HepG2 (cell line): ENCODE results near the gene RHOT2. TPM values are rescaled to one million over a fixed set of nuclear protein-coding genes. Genes with fewer than 3 reads are reported as not detected.
A peak's percentile ranks its signal among the peaks of the same experiment; 100 is the strongest.

Experiments
- FOXA1 ChIP-seq, 2 experiments: fragments of 450-650 bp in 1 of 2; sonication (generic) in 1 of 2; formaldehyde crosslinking in 1 of 2; IDR thresholded peaks; 2 replicates each; pipeline versions ENCODE4 v1.4.0 to v1.6.1; 2016 to 2020; ENCODE audit warnings: missing genetic modification reagents in 1 of 2
- HOXA5 ChIP-seq: sonication (generic); formaldehyde crosslinking; IDR thresholded peaks from 2 replicates; pipeline ENCODE4 v1.4.0; 2020; ENCODE audit warnings: missing genetic modification reagents
- MXI1 ChIP-seq: IDR thresholded peaks from 3 replicates; pipeline ENCODE4 v1.6.1; 2012; ENCODE audit warnings: low read depth, low read length, inconsistent platforms, borderline replicate concordance
- MYNN ChIP-seq: sonication (generic); formaldehyde crosslinking; IDR thresholded peaks from 2 replicates; pipeline ENCODE4 v1.4.0; 2020; ENCODE audit warnings: mild to moderate bottlenecking, low read depth, missing genetic modification reagents
- NFATC3 ChIP-seq: sonication (generic); formaldehyde crosslinking; IDR thresholded peaks from 2 replicates; pipeline ENCODE4 v1.5.1; 2020; ENCODE audit warnings: mild to moderate bottlenecking, missing genetic modification reagents
- RBM39 ChIP-seq: fragments of 200-400 bp; formaldehyde crosslinking; IDR thresholded peaks from one replicate; pipeline ENCODE4 v1.6.1; 2018; ENCODE audit warnings: antibody characterized with exemption, mild to moderate bottlenecking, low read depth, low read length; ENCODE audit not compliant: poor library complexity, severe bottlenecking
- TEAD2 ChIP-seq: sonication (generic); formaldehyde crosslinking; IDR thresholded peaks from 2 replicates; pipeline ENCODE4 v1.9.0; 2021; ENCODE audit warnings: missing genetic modification reagents
- TGIF2 ChIP-seq: IDR thresholded peaks from 2 replicates; pipeline ENCODE4 v1.6.1; 2016; ENCODE audit warnings: control low read depth, missing compliant biosample characterization
- ZFX ChIP-seq: sonication (generic); formaldehyde crosslinking; IDR thresholded peaks from 2 replicates; pipeline ENCODE4 v1.4.0; 2020; ENCODE audit warnings: mild to moderate bottlenecking, low read depth, missing genetic modification reagents, moderate library complexity
- ZHX1 ChIP-seq: sonication (generic); formaldehyde crosslinking; IDR thresholded peaks from 2 replicates; pipeline ENCODE4 v1.8.1; 2022; ENCODE audit warnings: low read depth, mild to moderate bottlenecking, missing genetic modification reagents
- ZNF234 ChIP-seq: sonication (generic); formaldehyde crosslinking; conservative IDR thresholded peaks from 2 replicates; pipeline ENCODE4 v1.5.1; 2020; ENCODE audit warnings: mild to moderate bottlenecking, missing genetic modification reagents
- ZNF263 ChIP-seq: sonication (generic); formaldehyde crosslinking; IDR thresholded peaks from 2 replicates; pipeline ENCODE4 v1.4.0; 2020; ENCODE audit warnings: missing genetic modification reagents
- ZNF501 ChIP-seq: sonication (generic); formaldehyde crosslinking; IDR thresholded peaks from 2 replicates; pipeline ENCODE4 v1.5.1; 2020; ENCODE audit warnings: mild to moderate bottlenecking, moderate library complexity, missing genetic modification reagents
- ZNF7 ChIP-seq: IDR thresholded peaks from 2 replicates; pipeline ENCODE4 v1.6.1; 2016; ENCODE audit warnings: missing biosample characterization, missing genetic modification reagents
- polyA plus RNA-seq, 8 experiments: library from polyadenylated mRNA; depleted of rRNA in 3 of 8; stranded (reverse) in 7 of 8; unstranded in 1 of 8; fragments of >200 nt; fragmentation: Illumina TruSeq in 4 of 8; extraction: Trizol in 4 of 8; gene quantifications; 2 replicates each; pipeline versions ENCODE4 v1.2.1 to v1.2.3, GENCODE V29; 2011 to 2016; ENCODE audit warnings: low read depth in 4 of 8, missing spikeins in 1 of 8, mixed read lengths in 1 of 8; ENCODE audit not compliant: insufficient read depth in 1 of 8
- total RNA-seq, 5 experiments: library from RNA; depleted of rRNA; stranded (reverse); fragments of >200 nt; fragmentation: Illumina TruSeq; extraction: Trizol; gene quantifications; 2 replicates each; pipeline ENCODE4 v1.2.3, GENCODE V29; 2016; ENCODE audit warnings: low read depth in 1 of 5
- TF ChIP-seq, protein P1 (sequence below): sonication (generic); formaldehyde crosslinking; IDR thresholded peaks from 2 replicates; pipeline ENCODE4 v1.4.0; 2020; ENCODE audit warnings: mild to moderate bottlenecking, missing genetic modification reagents, borderline replicate concordance
- TF ChIP-seq, protein P2 (sequence below): sonication (generic); formaldehyde crosslinking; IDR thresholded peaks from 2 replicates; pipeline ENCODE4 v1.8.1; 2023; ENCODE audit warnings: mild to moderate bottlenecking, missing genetic modification reagents
- TF ChIP-seq, protein P3 (sequence below): sonication (generic); formaldehyde crosslinking; IDR thresholded peaks from 2 replicates; pipeline ENCODE4 v1.4.0; 2020; ENCODE audit warnings: missing genetic modification reagents; ENCODE audit errors: not compliant biosample characterization
- TF ChIP-seq, protein P4 (sequence below): IDR thresholded peaks from 2 replicates; pipeline ENCODE4 v1.6.1; 2016; ENCODE audit warnings: low read depth, control low read depth

RHOT2 gene
- total and polyA plus RNA-seq, 2 of the 13 experiments (the other 11 are each of a cell fraction or from before 2014, with no cell fraction given) = 63.6 to 76.9 TPM

DNA sequence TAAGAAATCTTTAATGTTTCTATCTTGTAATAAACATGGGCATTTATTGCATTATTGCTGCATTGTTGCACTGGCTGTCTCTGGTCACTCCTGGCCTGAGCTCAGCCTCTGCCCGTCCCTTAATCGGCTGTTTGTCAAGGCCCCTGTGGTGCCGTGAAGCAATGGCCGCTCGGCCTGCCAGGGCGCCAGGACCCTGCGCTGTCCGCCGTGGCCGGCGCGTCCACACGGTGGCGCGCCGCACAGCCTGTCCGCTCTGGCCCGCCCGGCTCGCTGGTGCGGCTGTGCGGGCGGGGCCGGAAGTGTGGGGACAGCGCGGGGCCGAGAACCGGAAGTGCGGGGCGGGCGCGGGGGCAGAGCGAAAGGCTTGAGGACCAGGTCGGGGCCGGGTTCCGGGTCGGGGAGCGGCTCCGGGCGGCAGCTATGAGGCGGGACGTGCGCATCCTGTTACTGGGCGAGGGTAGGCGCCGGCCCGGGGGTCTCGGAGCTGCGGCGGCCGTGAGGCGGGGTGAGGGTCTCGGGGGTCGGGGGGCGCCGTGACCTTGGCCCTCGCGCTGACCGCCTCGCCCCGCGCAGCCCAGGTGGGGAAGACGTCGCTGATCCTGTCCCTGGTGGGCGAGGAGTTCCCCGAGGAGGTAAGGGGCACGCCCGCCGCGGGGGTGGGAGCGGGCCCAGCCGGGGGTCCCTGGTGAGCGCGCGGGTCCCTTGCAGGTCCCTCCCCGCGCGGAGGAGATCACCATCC lies at the start of gene RHOT2 (continued):
- TF ChIP-seq ZHX1 = peak; percentile 89
- TF ChIP-seq RBM39 = peak; percentile 10
- TF ChIP-seq ZNF263 (CRISPR knock-in tag) = no peak
- TF ChIP-seq ZNF7 (CRISPR knock-in tag) = no peak
- peak; percentile 87; the same call in 1 of the 3 replicates for TF ChIP-seq MXI1
- TF ChIP-seq ZNF501 = peak; percentile 17; the same call in 1 of the 2 replicates
- TF ChIP-seq TGIF2 (CRISPR knock-in tag) = no peak
- TF ChIP-seq MYNN (CRISPR knock-in tag) = no peak
- peak; percentile 89 for TF ChIP-seq ZFX (CRISPR knock-in tag)
- TF ChIP-seq, protein P1, sequence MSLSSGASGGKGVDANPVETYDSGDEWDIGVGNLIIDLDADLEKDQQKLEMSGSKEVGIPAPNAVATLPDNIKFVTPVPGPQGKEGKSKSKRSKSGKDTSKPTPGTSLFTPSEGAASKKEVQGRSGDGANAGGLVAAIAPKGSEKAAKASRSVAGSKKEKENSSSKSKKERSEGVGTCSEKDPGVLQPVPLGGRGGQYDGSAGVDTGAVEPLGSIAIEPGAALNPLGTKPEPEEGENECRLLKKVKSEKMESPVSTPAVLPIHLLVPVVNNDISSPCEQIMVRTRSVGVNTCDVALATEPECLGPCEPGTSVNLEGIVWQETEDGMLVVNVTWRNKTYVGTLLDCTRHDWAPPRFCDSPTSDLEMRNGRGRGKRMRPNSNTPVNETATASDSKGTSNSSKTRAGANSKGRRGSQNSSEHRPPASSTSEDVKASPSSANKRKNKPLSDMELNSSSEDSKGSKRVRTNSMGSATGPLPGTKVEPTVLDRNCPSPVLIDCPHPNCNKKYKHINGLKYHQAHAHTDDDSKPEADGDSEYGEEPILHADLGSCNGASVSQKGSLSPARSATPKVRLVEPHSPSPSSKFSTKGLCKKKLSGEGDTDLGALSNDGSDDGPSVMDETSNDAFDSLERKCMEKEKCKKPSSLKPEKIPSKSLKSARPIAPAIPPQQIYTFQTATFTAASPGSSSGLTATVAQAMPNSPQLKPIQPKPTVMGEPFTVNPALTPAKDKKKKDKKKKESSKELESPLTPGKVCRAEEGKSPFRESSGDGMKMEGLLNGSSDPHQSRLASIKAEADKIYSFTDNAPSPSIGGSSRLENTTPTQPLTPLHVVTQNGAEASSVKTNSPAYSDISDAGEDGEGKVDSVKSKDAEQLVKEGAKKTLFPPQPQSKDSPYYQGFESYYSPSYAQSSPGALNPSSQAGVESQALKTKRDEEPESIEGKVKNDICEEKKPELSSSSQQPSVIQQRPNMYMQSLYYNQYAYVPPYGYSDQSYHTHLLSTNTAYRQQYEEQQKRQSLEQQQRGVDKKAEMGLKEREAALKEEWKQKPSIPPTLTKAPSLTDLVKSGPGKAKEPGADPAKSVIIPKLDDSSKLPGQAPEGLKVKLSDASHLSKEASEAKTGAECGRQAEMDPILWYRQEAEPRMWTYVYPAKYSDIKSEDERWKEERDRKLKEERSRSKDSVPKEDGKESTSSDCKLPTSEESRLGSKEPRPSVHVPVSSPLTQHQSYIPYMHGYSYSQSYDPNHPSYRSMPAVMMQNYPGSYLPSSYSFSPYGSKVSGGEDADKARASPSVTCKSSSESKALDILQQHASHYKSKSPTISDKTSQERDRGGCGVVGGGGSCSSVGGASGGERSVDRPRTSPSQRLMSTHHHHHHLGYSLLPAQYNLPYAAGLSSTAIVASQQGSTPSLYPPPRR = no peak
- TF ChIP-seq ZNF234 (CRISPR knock-in tag) = peak; percentile 77; the same call in 1 of the 2 replicates
- TF ChIP-seq, protein P2, sequence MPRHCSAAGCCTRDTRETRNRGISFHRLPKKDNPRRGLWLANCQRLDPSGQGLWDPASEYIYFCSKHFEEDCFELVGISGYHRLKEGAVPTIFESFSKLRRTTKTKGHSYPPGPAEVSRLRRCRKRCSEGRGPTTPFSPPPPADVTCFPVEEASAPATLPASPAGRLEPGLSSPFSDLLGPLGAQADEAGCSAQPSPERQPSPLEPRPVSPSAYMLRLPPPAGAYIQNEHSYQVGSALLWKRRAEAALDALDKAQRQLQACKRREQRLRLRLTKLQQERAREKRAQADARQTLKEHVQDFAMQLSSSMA (CRISPR knock-in tag) = peak; percentile 75; the same call in 1 of the 2 replicates
- TF ChIP-seq, protein P3, sequence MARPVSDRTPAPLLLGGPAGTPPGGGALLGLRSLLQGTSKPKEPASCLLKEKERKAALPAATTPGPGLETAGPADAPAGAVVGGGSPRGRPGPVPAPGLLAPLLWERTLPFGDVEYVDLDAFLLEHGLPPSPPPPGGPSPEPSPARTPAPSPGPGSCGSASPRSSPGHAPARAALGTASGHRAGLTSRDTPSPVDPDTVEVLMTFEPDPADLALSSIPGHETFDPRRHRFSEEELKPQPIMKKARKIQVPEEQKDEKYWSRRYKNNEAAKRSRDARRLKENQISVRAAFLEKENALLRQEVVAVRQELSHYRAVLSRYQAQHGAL (CRISPR knock-in tag) = no peak
- TF ChIP-seq, protein P4, sequence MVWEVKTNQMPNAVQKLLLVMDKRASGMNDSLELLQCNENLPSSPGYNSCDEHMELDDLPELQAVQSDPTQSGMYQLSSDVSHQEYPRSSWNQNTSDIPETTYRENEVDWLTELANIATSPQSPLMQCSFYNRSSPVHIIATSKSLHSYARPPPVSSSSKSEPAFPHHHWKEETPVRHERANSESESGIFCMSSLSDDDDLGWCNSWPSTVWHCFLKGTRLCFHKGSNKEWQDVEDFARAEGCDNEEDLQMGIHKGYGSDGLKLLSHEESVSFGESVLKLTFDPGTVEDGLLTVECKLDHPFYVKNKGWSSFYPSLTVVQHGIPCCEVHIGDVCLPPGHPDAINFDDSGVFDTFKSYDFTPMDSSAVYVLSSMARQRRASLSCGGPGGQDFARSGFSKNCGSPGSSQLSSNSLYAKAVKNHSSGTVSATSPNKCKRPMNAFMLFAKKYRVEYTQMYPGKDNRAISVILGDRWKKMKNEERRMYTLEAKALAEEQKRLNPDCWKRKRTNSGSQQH = peak; percentile 91
- TF ChIP-seq FOXA1 (IDR thresholded peaks at IDR 0.05) = no peak
- no peak for TF ChIP-seq FOXA1 (CRISPR knock-in tag; IDR thresholded peaks at IDR 0.05)
- TF ChIP-seq HOXA5 = no peak
- TF ChIP-seq NFATC3 (CRISPR knock-in tag) = no peak
- no peak for TF ChIP-seq TEAD2 (CRISPR knock-in tag)
